Smooth muscle cell (in vitro differentiated cells): ENCODE measurements around the gene ZNF581. TPM values are rescaled to one million over a fixed set of nuclear protein-coding genes. Genes with fewer than 3 reads are reported as not detected.

ENCODE experiments used
- DNase-seq: peaks from one replicate; lab custom pipeline; 2025; ENCODE audit not compliant: unreplicated experiment; lab: John Stamatoyannopoulos, UW
- H2AFZ ChIP-seq: fragments of 200-600 bp; sonication (generic); 2 replicates; pipeline ENCODE4 v1.6.0; 2016; ENCODE audit warnings: antibody characterized with exemption, low read depth, mild to moderate bottlenecking
- H3F3A ChIP-seq: fragments of 200-600 bp; sonication (generic); 2 replicates; pipeline ENCODE4 v1.6.0; 2017; ENCODE audit warnings: antibody characterized with exemption, low read depth
- H3K27ac ChIP-seq: fragments of 200-600 bp; sonication (generic); 2 replicates; pipeline ENCODE4 v1.5.1; 2016; ENCODE audit warnings: low read depth, mild to moderate bottlenecking
- H3K27me3 ChIP-seq: fragments of 200-600 bp; sonication (generic); 2 replicates; pipeline ENCODE4 v1.6.1; 2016; ENCODE audit warnings: low read depth, mild to moderate bottlenecking
- H3K36me3 ChIP-seq: fragments of 200-600 bp; sonication (generic); 2 replicates; pipeline ENCODE4 v1.5.1; 2016; ENCODE audit warnings: low read depth
- H3K4me1 ChIP-seq: fragments of 200-600 bp; sonication (generic); 2 replicates; pipeline ENCODE4 v1.5.1; 2016; ENCODE audit warnings: low read depth
- H3K4me2 ChIP-seq: fragments of 200-600 bp; sonication (generic); 2 replicates; pipeline ENCODE4 v1.6.0; 2016; ENCODE audit warnings: mild to moderate bottlenecking
- H3K4me3 ChIP-seq: fragments of 200-600 bp; sonication (generic); 2 replicates; pipeline ENCODE4 v1.5.1; 2016; ENCODE audit warnings: mild to moderate bottlenecking
- H3K79me2 ChIP-seq: fragments of 200-600 bp; sonication (generic); 2 replicates; pipeline ENCODE4 v1.6.0; 2016; ENCODE audit warnings: low read depth, mild to moderate bottlenecking
- H3K9ac ChIP-seq: fragments of 200-600 bp; sonication (generic); 2 replicates; pipeline ENCODE4 v1.6.0; 2016; ENCODE audit warnings: low read depth
- H3K9me3 ChIP-seq: fragments of 200-600 bp; sonication (generic); replicated peaks from 2 replicates; pipeline ENCODE4 v1.5.1; 2016; ENCODE audit warnings: low read depth
- H4K20me1 ChIP-seq: fragments of 200-600 bp; sonication (generic); 2 replicates; pipeline ENCODE4 v1.6.0; 2016; ENCODE audit warnings: low read depth
- CTCF ChIP-seq: fragments of 200-600 bp; sonication (generic); IDR thresholded peaks from 2 replicates; pipeline ENCODE4 v1.5.1; 2017; ENCODE audit warnings: borderline replicate concordance, mild to moderate bottlenecking, antibody characterized with exemption; ENCODE audit not compliant: insufficient read depth, poor library complexity, severe bottlenecking
- WGBS: methylation state at CpG from one replicate; pipeline ENCODE4 v1.1.7; 2016; ENCODE audit warnings: low lambda C conversion rate; 5-methylcytosine and 5-hydroxymethylcytosine counted together
- polyA plus RNA-seq: library from polyadenylated mRNA; unstranded; fragments of >200 nt; fragmentation: Nextera tagmentation; extraction: Ambion mirVana; gene quantifications from 2 replicates; pipeline ENCODE4 v1.2.1, GENCODE V29; 2016
- total RNA-seq: library from RNA; depleted of rRNA; stranded (reverse); fragments of >200 nt; gene quantifications from 2 replicates; pipeline ENCODE4 v1.2.3, GENCODE V29; 2014

ZNF581 gene
- total and polyA plus RNA-seq, 2 experiments from 2014 or later = 10.0 to 21.4 TPM

GRCh38 chr19:55668603-55669348 is 25.3 kb downstream of the ZNF581 start:
- H3K9ac ChIP-seq = no peak overlapping the region
- H4K20me1 ChIP-seq = peaks cover 98% of the 10 kb centered on the region
- no peaks in the 10 kb centered on the region for H3K9me3 ChIP-seq
- TF ChIP-seq CTCF = no peak
- H3K4me3 ChIP-seq = no peak overlapping the region
- no peak for DNase-seq
- H3K36me3 ChIP-seq = no peaks in the 10 kb centered on the region
- H3K27ac ChIP-seq = no peak overlapping the region
- H2AFZ ChIP-seq = no peak overlapping the region
- H3K79me2 ChIP-seq = peaks cover 89% of the 10 kb centered on the region
- H3K27me3 ChIP-seq = no peaks in the 10 kb centered on the region
- 92% methylated on average over 30 of the region's 30 CpGs for WGBS
- no peaks in the 10 kb centered on the region for H3K4me1 ChIP-seq
- peaks cover 10% of the 10 kb centered on the region for H3F3A ChIP-seq
- H3K4me2 ChIP-seq = no peak overlapping the region

GRCh38 chr19:55669418-55670279 is 26.2 kb downstream of the ZNF581 start:
- H3K4me2 ChIP-seq = no peak overlapping the region
- peaks cover 83% of the 10 kb centered on the region for H3K79me2 ChIP-seq
- H3K9ac ChIP-seq = no peak overlapping the region
- H3K36me3 ChIP-seq = no peaks in the 10 kb centered on the region
- no peak for DNase-seq
- H3K9me3 ChIP-seq = no peaks in the 10 kb centered on the region
- TF ChIP-seq CTCF = no peak
- peaks cover 89% of the 10 kb centered on the region for H4K20me1 ChIP-seq
- no peaks in the 10 kb centered on the region for H3K27me3 ChIP-seq
- no peak overlapping the region for H3K27ac ChIP-seq
- H3K4me3 ChIP-seq = no peak overlapping the region
- H3F3A ChIP-seq = peaks cover 11% of the 10 kb centered on the region
- H2AFZ ChIP-seq = no peak overlapping the region
- WGBS = 92% methylated on average over 32 of the region's 43 CpGs
- H3K4me1 ChIP-seq = no peaks in the 10 kb centered on the region

- peaks cover 85% of the 10 kb centered on the region for H3K79me2 ChIP-seq
- no peak overlapping the region for H3K4me3 ChIP-seq
- H3K27ac ChIP-seq = no peak overlapping the region
- DNase-seq = peak; percentile 20
- TF ChIP-seq CTCF = no peak
- H3K4me1 ChIP-seq = no peaks in the 10 kb centered on the region
- H3K36me3 ChIP-seq = no peaks in the 10 kb centered on the region
- H4K20me1 ChIP-seq = peaks cover 83% of the 10 kb centered on the region
- peaks cover 11% of the 10 kb centered on the region for H3F3A ChIP-seq
- H3K9ac ChIP-seq = no peak overlapping the region
- no peak overlapping the region for H2AFZ ChIP-seq
- 90% methylated on average over 23 of the region's 23 CpGs for WGBS
- H3K9me3 ChIP-seq = no peaks in the 10 kb centered on the region
- H3K27me3 ChIP-seq = no peaks in the 10 kb centered on the region
- no peak overlapping the region for H3K4me2 ChIP-seq
These were observed 27.0 kb downstream of the ZNF581 start for GRCh38 chr19:55670280-55671053.
